HG02623 (cell line): Measurements from ENCODE around the gene PKD2L1.
"Not testable (repeated sequence)": the region's sequence is repeated elsewhere in the genome, so short reads cannot be mapped to it uniquely, and the experiment has no call there.

Experiments used
- ATAC-seq: cut with Tn5 transposase; IDR thresholded peaks from one replicate; pipeline ENCODE4 v1.9.1; 2021; ENCODE audit warnings: moderate library complexity; ENCODE audit not compliant: unreplicated experiment

Gene PKD2L1

DNA sequence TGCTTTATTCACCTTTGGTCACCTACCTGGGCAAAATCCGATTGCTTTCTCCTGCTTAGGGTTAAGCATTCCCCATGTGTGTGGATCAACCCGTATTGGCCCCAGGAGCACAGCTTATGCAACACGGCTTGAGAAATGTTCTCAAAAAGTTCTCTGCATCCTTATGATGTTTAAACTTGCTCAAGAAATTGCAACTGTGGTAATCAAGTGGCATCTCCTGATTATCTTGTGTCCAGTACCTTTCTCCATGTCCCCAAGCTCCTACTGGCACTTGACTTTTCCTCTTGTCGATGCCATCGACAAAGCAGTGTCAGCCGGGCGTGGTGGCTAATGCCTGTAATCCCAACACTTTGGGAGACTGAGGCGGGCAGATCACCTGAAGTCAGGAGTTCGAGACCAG is 4.7 kb upstream of the PKD2L1 start:
- ATAC-seq, result no peak

DNA sequence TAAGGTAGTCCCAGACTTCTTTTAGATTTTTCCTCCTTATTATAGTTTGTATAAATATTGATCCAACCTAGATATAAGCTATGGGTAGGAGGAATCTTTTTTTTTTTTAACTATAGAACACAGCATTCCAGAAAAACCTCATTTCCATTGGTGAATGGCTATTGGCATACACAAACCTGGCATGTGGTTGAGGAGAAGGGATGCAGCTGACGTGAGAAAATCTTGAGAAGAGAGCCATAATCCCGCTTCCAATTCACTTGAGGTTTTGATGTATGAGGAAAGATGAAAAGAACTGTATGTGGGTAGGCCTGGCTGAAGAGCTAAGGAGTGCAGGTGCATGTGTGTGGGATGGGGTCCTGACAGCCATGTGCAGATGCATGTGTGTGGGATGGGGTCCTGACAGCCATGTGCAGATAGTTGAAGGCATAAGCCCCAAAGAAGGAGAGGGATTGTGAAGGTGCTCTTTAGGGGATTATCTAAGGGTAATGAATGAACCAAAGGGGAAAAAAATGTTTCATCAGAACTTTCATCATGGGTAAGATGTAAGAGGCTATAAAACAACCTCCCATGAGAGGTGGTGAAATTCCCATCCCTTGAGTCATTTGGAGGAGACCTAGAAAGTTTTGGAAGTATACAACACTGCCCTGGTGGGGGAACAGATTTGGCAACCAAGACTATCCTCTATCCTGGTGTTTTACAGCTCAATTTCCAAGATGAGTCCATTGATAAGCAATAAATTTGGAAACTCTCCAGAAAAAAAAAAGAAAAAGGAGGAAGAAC is 3.8 kb upstream of the PKD2L1 start:
- ATAC-seq, result no peak

DNA sequence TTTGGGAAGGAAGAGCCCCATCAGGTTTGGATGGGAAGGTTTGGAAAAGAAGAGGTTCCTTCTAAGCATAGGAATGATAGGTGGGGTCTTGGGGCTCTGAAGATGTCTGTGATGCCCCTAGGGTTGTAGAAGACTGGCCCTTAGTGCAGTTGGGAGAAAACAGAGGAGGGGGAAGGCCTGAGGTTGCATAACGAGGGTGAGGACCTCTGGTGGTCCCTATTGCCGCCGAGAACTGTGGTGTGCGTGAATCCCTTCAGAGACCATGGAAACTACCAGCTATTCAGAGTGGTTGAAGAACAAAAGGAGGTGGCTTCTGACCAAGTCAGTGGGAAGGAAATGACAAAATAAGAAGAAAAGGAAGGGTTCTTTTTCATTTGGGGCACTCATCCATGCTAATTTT is 3.1 kb upstream of the PKD2L1 start:
- no peak for ATAC-seq

DNA sequence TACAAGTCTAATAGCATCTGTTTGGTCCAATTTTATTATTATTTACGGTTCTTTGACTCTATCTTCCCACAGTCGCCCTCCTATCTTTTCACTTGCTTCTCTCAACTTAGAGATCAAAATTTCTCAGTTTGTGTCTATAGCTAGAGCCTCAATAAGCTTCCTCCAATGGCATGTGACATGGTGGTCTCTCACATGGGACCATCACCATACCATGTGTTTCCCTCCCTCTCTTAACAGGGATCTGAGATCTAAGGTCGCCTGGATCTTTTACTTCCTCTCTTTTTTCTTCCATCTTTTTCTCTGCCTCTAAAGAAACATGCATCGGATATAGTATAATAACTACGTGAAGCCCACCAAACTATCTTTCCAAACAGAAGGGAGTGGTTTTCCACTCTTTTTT is 1.8 kb downstream of the PKD2L1 start:
- ATAC-seq, result no peak

DNA sequence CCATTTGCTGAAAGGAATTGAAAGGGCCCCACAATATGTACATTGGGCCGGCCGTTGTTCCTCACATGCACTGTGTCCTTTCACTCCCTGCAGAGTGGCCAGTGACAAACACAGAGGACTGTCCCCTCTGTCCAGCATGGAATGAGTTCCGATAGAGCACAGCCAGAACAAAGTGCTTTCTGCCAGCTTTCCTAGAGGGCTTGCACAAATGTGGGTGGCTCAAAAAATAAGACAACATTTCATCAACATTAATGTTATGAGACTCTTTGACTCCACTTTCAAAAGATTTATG is 2.4 kb downstream of the PKD2L1 start:
- ATAC-seq, result no peak

DNA sequence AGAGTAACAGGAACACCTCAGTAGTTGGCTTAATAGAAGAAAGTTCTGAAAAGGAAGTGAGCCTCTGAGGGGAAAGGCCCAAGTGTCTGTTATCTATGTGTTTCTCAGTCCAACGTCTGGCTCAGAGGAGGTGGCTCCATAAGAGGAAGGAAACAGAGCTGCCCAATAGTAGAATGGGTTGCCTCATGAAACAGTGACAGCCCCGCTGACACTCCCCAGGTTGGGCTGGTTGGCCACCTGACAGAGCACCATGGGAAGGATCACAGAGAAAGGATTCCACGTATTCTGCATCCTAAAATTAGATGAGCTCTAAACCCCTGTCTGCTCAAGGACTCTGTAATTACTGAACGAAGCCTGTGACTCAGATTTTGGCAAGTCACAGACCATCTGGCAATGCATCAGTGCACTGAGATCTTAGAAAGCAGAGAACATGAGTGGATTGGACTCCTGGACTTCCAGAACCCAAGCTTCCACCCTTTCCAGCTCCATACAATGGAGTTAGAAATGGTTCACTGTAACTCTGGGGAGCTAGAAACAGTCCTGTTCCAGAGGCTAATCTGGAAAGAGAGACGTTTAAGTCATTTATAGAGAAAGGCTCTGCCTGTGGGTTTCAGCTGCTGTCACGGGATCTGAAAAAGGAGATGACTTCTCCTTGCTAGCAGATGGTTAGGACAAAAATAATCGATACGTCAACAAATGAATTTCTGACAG is 2.9 kb downstream of the PKD2L1 start:
- peak; percentile 99 for ATAC-seq

DNA sequence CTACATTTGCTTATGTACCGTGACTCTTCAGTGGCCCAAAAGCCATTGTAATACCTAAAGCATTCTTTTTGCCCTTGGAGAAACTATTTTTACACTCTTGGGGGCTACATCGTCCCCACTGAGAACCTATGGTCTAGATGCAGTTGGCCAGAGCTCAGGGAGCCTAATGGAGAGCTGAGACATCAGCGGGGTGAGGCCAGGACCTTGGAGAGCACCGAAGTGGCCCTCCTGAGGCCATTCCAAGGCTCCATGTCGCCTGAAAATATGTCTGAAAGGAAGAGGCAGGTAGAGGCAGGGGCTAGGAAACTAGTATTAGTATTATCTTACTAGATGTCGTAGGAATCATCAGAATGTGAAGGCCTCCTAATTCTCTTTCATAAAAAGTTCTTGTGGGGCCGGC is 4.9 kb downstream of the PKD2L1 start:
- no peak for ATAC-seq

DNA sequence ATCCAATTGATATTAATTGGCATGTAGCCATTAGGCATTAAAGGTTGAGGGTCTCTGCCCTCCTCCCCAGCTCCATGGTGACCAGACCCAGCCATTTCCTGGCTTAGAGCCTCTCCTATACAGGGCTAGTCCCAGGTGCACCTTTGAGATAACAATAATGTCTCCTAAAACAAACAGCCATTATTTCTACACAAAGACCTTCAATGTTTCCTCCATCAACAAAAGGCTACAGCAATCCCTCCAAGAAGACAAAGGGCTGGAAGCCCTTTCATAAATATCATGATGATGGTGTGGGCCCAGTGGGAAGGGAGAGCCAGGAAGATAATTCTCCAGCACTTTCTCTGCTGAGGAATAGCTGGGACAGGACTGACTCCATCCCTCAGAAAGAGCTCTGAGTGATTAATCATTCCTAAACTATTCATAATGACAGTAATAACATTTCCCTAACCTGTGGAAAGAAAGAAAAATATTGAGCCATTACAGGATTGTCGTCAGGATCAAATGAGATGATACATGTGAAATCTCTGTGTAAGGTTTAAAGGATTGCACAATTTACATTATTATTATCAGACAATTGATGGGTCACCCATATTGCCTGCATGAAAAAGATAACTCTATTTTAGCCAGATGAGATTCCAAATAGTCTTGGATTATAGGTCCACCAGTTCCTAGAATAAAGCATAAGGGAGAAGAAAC is 10.2 kb downstream of the PKD2L1 start:
- ATAC-seq, result no peak

DNA sequence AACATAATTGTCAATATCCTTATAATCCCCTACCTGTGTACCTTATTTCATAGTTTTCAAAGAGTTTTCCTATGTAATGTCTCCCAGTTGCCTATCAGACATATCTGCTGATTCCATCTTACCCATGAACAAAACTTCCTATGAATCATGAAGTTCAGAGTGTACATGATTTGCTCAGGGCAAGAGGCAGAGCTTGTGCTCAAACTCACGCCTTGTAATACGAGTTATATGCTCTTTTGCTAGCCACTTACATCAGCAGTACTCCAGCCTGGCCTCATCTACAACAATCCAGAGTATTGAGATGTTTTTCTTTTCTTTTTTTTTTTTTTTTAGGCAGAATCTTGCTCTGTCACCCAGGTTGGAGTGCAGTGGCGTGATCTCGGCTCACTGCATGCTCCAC is 11.8 kb downstream of the PKD2L1 start:
- ATAC-seq, result no peak

DNA sequence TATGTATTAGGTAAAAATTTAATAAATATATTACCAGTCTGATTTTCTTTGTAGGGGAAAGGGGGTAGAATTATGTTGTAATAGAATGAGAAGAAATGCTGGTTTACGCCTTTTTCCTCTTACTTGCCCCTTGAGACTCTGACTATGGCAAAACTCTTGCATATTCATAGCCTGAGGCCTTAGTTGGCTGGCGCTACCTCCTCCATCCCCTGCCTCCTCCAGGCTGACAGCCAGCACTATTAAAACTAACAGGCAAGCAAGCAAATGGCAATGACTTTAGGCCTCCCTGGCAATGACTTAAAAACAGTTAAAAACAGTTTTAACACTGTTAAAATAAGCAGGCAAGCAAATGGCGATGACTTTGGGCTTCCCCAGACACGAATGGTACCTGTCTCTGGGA is 14.4 kb downstream of the PKD2L1 start:
- ATAC-seq, result no peak

DNA sequence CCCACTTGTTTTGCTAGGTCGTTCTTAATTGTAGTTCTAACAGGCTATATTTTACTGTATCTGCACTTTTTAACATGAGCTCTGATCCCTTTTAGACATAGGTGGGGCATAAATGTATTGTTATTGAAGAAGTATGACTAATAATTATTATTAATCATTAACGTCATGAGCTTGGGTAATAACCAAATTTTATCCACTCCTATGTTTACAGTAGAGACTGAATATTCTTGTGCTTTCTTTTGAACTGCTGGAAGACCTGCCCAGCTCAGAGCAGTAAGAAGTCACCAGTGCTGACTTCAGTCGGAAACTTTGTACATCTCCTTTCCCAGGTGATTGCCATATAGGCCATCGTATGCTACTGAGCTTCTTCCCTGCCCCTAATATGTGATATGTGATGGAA is 18.7 kb downstream of the PKD2L1 start:
- no peak for ATAC-seq

DNA sequence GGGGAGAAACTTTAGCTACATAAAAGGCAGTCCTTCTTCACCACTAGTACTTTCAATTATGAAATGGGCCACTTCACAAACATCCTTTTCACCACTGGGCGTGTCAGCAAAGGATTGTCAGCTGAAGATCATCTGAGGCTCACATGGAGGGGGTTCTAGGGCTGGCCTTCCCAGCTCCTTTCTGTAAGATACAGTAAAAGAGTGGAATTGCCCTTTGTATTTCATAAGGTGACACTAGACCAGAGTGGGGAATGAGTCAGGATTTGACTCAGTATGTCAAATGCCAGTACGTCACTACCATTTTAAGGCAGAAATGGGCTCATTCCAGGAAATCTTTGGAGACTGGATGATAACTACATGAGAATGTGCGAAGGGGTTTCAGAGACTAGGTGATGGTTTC is 22.3 kb downstream of the PKD2L1 start:
- no peak for ATAC-seq

DNA sequence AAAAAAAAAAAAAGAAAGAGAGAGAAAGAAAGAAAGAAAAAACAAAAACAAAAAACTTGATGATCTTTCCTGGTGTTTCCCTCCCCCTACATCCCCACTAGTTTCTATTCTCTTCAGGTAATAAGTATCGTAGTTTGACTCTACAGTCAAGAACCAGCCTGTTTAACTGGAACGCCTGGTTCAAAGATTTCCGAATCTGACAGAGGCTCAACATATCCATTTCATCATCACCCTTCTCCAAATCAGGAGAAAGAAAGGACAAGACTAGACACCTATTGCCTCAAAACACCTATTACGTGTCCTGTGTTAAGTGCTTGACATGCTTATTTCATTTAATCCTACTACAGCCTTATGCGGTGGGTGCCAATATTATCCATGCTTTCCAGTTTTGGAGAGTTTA is 23.2 kb downstream of the PKD2L1 start:
- no peak for ATAC-seq

DNA sequence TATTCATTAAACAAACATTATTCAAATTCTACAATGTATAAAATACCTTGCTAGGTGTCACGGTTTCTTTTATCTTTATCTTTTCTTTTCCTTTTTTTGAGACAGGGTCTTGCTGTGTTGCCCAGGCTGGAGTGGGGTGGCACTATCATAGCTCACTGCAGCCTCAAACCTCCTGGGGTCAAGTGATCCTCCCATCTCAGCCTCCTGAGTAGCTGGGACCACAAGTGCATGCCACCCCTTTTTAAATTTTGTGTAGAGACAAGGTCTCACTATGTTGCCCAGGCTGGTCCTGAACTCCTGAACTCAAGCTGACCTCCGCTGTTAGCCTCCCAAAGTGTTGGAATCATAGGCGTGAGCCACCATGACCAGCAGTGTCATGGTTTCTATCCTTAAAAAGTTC is 25.6 kb downstream of the PKD2L1 start:
- ATAC-seq, result no peak

DNA sequence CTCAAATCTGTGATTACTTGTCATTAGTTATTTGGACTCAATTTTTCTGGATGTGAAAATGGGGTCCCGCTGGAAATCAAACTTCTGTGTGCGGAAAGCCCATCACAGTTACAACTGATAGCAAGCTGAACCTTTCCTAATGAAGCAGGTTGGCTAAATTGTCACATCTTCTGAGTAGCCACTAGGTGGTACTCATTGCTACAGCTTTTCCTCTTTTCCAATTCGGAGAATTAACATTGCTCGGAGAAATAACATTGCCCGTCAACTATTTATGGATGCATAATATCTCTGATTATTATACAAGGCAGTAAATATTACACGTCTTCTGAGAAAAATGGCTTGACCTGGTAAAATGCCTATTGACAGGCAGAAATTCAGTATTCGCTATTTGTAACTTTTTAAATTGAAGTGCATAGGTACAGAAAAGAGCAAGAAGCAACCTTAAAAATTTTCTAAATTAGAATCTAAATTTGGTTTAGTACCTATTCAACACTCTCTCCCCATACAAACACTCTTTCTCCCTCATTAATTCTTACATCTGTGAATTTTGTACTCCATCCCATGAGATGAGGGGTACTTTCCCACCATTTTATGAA is 26.2 kb downstream of the PKD2L1 start:
- no peak for ATAC-seq

DNA sequence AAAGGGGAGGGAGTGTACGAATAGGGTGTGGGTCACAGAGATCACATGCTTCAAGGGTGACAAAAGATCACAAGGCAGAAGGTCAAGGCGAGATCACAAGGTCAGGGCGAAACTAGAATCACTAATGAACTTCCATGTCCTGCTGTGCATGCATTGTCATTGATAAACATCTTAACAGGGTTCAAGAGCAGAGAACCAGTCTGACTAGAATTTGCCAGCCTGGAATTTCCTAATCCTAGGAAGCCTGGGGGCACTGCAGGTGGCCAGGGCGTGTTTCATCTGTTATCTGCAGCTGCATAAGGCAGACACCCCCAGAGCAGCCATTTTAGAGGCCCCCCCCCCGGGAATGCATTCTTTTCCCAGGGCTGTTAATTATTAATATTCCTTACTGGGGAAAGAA is 28.9 kb downstream of the PKD2L1 start:
- ATAC-seq, result not testable (repeated sequence)

DNA sequence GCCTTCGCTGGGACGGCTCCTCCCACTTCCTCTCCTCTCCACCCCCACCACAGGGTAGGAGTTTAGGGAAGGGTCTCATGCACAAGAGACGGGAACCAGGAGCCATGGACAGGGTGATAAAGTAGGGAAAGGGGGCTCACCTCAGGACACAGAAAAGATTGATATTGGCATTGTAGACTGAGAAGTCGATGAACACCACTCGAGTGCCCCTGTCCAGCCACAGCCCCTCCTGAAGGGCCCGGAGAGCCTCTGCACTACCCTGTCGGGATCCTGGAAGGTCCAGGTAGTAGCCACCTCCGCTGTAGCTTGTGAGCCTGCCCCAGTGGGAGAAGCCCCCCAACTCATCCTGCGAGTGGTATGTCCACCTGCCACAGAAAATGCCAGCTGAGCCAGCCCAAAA is 32.8 kb downstream of the PKD2L1 start:
- ATAC-seq, result no peak

DNA sequence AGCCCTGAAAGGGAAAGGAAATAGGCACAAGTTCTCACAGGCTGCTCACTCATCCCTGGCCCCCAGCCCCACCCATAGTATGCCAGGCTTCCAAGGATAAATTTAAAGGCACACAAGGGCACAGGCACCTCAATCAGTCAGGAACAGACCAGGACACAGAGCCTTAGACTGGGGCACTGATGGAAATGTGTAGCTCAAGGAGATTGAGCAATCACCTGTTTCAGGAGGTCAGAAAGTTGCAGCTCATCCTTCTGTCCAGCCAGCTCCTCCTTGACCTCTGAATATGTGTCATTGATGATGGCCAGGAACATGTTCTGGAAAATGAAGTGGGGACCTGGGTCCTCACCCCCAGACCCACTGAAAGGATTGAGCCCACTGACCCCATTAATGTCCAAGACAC is 37.0 kb downstream of the PKD2L1 start:
- ATAC-seq, result no peak

DNA sequence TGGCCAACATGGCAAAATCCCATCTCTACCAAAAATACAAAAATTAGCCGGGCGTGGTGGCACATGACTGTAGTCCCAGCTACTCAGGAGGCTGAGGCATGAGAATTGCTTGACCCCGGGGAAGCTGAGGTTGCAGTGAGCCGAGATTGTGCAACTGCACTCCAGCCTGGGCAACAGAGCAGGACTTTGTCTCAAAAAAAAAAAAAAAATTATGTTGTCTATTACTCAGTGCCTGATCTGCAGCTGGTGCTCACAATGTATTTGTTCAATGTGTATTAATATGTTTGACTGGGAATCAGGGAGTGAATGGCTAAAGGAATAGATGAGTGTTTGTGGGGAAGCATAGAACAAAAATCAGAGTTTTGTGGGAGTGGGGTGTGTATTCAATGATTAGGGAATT is 37.7 kb downstream of the PKD2L1 start:
- not testable (repeated sequence) for ATAC-seq

DNA sequence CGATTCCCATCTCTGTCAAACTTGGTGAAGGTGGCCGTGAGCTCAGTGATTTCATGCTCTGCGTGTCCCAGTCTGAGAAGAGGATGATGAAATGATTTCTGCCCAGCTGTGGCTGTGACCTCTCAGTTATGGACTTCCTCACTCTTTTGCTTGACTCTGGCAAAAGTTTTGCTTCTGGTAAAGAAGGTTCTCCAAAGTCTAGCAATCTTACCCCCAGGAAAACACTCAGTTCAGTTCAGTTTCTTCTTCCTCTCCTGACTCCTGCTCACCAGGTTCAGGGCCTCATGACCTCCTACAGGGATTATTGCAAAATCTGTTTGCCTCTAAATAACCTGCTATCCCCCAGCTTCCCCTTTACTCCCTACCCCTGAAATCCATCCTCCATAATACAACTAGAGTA is 38.7 kb downstream of the PKD2L1 start:
- no peak for ATAC-seq

DNA sequence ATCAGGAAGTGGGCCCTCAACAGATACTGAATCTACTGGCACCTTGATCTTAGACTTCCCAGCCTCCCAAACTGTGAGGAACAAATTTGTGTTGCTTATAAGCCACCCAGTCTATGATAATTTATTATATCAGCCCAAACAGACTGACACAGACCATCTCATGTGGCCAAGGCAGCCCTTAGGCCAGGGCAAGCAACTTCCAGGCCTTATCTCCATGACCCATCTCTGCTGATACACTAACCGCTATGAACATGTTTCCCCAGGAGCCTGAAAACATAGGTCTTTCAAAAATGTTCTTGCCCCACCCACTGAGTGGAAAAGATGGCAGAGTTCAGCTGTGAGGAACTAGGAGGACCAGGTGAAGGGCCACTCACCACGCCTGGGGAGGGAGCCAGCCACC is 40.4 kb downstream of the PKD2L1 start:
- ATAC-seq, result no peak

DNA sequence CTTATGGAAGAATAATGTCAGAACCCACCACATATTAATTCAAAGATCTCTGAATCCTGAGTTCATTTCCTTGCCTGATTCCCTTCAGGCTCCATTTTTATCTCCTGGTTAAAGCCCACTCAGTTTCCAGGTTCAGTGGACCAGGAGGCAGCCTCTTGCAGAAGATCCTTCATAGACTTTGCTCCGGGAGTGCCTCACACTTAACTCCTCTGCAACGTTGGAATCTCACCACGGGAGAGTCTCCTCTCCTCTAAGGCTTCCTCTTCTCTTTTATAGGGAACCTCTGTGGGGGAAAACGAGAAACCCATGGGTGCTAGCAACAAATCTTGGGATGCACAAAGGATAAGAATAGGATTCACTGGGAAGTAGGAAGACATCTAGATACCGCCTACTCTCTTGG is 41.8 kb downstream of the PKD2L1 start:
- no peak for ATAC-seq
